ENCODE measurements around the gene C1orf159.
"Not testable (repeated sequence)": the region's sequence is repeated elsewhere in the genome, so short reads cannot be mapped to it uniquely, and the experiment has no call there.

C1orf159 gene

GRCh38 chr1:1115786-1116700, at the start of gene C1orf159:
C1orf159 (minus strand) TSS chr1:1116089; CDS start chr1:1091543, 24,546 bp downstream.
- DNase-seq, result peak; percentile 89

- no peak for DNase-seq
Measured at GRCh38 chr1:1165485-1165884, 49.6 kb upstream of the C1orf159 start.

GRCh38 chr1:1164701-1165451, 49.0 kb upstream of the C1orf159 start:
- no peak for DNase-seq

- no peak for DNase-seq
Measured at GRCh38 chr1:1164361-1164700, 48.4 kb upstream of the C1orf159 start.

GRCh38 chr1:1163538-1164070, 47.7 kb upstream of the C1orf159 start:
- DNase-seq, result no peak

- DNase-seq, result no peak
Measured at GRCh38 chr1:1162597-1163537, 47.0 kb upstream of the C1orf159 start.

- DNase-seq, result no peak
Measured at GRCh38 chr1:1161683-1162079, 45.8 kb upstream of the C1orf159 start.

GRCh38 chr1:1161078-1161682, 45.3 kb upstream of the C1orf159 start:
- no peak for DNase-seq

GRCh38 chr1:1160281-1160930, 44.5 kb upstream of the C1orf159 start:
- DNase-seq, result no peak

GRCh38 chr1:1157914-1158710, 42.2 kb upstream of the C1orf159 start:
- DNase-seq, result no peak

GRCh38 chr1:1157426-1157913, 41.6 kb upstream of the C1orf159 start:
- DNase-seq, result peak; percentile 30

GRCh38 chr1:1157033-1157365, 41.1 kb upstream of the C1orf159 start:
- DNase-seq, result no peak

GRCh38 chr1:1156140-1157032, 40.5 kb upstream of the C1orf159 start:
- no peak for DNase-seq

- DNase-seq, result no peak
Measured at GRCh38 chr1:1155258-1155657, 39.4 kb upstream of the C1orf159 start.

GRCh38 chr1:1153874-1154273, 38.0 kb upstream of the C1orf159 start:
- DNase-seq, result no peak

GRCh38 chr1:1153215-1153614, 37.3 kb upstream of the C1orf159 start:
- not testable (repeated sequence) for DNase-seq

- not testable (repeated sequence) for DNase-seq
Measured at GRCh38 chr1:1152431-1152830, 36.5 kb upstream of the C1orf159 start.

GRCh38 chr1:1151306-1151705, 35.4 kb upstream of the C1orf159 start:
- no peak for DNase-seq

- no peak for DNase-seq
Measured at GRCh38 chr1:1150100-1150499, 34.2 kb upstream of the C1orf159 start.

GRCh38 chr1:1149416-1149815, 33.5 kb upstream of the C1orf159 start:
- no peak for DNase-seq
